Measurements from ENCODE around the gene XXYLT1.
A peak's percentile ranks its signal among the peaks of the same experiment; 100 is the strongest.
"Not testable (repeated sequence)": the region's sequence is repeated elsewhere in the genome, so short reads cannot be mapped to it uniquely, and the experiment has no call there.

XXYLT1 gene

DNA sequence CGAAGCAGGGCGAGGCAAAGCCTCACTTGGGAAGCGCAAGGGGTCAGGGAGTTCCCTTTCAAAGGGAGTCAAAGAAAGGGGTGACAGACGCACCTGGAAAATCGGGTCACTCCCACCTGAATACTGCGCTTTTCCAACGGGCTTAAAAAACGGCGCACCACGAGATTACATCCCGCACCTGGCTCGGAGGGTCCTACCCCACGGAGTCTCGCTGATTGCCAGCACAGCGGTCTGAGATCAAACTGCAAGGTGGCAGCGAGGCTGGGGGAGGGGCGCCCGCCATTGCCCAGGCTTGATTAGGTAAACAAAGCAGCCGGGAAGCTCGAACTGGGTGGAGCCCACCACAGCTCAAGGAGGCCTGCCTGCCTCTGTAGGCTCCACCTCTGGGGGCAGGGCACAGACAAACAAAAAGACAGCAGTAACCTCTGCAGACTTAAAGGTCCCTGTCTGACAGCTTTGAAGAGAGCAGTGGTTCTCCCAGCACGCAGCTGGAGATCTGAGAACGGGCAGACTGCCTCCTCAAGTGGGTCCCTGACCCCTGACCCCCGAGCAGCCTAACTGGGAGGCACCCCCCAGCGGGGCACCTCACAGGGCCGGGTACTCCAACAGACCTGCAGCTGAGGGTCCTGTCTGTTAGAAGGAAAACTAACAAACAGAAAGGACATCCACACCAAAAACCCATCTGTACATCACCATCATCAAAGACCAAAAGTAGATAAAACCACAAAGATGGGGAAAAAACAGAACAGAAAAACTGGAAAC, 182.9 kb downstream of the XXYLT1 start:
- DNase-seq, result not testable (repeated sequence)

DNA sequence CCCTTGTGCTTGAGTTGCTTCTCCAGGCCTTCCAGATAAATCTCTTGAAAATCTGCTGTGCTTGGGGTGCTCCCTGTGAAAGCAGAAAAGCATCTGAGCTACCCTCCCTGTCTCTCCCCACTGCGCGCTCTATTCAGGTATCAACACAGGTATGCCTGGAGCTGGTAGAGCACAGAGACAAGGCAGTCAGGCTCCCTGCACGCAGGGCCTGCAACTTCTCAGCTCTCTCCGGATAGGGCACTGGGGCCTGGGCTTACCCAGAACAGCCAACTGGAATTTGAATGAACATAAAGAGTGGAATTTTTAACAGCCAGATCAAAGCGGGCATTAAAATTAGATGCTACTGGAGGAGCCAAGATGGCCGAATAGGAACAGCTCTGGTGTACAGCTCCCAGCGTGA, 183.6 kb downstream of the XXYLT1 start:
- DNase-seq, result no peak

DNA sequence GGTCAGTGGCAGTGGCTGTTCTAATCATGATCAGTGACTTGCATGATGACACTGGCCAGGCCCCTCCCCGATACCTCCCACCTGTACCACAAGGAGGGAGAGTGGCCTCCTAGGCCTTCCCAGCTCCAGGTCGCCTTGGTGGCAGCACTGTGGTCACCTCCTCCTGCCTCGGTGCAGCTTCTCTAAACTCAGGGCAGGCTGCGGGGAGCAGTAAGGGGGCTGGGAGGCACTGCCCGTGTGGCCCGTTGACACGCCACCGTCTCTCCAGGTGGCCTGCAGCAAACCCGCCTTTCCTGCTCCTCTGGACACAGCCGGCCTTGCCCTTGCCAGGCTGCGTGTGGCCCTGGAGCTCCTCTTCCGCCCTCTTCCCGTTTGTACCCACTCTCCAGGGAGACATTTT, 184.1 kb downstream of the XXYLT1 start:
- DNase-seq, result no peak

DNA sequence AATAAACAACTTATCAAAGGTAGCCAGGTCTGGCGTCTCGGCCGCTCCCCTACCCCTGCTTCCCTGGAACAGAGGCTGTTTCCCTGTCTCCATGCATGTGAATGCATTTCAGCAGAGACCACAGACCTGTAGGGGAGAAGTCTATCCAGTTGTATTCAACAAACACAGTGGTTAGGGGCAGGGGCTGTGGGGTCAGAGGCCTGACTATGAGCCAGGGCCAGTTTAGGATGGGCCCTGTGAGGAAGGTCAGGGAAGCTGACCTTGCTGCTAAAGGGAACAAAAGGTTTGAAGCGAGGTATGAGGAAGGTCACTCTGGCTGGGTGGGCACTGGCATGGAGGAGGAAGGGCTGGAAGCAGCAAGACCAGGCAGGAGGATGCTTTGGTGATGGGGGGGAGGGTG, 184.6 kb downstream of the XXYLT1 start:
- no peak for DNase-seq

DNA sequence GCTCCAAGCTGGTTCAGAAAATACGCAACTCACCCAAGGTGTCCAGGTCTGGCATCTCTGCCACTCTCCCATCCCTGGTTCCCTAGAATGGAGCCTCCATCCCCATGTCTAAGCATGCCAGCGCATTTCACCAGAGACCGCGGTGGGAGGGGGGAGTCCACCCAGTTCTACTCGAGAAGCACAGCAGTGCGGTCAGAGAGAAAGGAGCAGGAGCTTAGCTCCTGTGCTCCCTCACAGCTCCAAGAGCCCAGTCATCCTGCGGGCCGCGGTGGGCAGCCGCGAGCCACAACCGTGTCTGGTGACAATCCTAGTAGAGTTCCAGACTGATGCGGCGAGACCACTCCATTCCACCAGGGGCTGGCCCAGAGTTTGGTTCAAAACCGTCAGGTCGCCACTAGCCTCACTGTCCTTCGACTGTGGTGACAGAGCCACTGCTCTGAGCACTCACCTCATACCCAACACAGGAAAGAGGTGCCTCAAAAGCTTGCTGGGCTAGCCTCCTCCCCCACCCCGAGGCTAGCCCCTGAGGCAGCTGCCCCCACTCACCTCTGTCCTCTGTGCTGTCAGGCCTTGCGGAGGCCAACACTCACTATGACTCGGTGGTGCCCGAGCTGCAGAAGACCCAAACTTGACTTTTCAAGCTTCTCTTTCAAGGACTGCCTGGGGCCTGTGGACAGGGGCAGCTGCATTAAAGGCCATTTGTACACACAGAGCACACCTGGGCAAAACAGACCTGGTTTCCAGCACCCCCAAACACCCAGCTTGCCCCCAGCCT, 185.4 kb downstream of the XXYLT1 start:
- no peak for DNase-seq

DNA sequence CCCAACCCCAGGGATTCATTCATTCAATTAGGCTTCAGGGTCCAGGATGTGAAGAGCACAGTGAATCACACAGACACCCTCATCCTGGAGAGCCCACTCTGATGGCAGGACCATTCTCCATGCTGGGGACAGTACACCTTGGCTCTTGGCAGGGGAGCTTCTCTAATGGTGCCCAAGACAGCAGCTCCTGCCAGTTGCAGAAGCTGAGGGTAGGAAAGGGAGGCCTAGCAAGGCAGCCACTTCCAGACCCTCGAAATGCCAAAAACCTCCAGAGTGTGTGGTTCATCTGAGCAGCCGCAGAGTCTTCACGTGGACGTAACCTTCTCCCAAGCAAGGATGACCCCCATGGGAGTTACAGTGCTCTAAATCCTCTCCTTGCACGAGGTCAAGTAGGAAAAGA, 186.2 kb downstream of the XXYLT1 start:
- no peak for DNase-seq

DNA sequence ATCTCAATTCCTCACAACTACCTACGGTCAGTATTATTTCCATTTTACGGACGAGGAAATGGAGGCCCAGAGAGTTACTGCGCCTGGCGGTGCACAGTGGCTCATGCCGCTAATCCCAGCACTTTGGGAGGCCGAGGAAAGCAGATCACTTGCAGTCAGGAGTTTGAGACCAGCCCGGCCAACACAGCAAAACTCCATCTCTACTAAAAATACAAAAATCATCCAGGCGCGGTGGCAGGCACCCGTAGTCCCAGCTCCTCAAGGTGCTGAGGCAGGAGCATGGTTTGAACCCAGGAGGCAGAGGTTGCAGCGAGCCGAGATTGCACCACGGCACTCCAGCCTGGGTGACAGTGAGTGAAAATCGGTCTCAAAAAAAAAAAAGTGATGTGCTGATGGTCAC, 187.3 kb downstream of the XXYLT1 start:
- no peak for DNase-seq

DNA sequence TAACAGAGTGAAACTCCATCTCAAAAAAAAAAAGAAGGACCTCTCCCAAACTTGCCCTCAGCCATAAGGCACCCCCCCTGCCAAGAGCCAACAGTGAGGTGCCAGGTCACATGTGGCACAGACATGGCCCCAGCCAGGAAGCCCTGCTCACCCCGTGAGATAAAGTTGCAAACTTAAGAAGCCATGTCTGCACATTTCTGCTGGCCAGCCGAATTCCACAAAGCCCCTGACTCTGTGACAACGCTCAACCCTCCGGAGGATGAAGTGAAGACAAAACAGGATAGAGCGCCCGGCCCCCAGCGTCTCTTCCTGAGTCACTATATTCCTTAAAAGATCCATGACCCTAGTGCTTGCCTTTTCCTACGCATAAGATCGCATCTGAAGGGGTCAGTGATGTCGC, 188.1 kb downstream of the XXYLT1 start:
- no peak for DNase-seq

DNA sequence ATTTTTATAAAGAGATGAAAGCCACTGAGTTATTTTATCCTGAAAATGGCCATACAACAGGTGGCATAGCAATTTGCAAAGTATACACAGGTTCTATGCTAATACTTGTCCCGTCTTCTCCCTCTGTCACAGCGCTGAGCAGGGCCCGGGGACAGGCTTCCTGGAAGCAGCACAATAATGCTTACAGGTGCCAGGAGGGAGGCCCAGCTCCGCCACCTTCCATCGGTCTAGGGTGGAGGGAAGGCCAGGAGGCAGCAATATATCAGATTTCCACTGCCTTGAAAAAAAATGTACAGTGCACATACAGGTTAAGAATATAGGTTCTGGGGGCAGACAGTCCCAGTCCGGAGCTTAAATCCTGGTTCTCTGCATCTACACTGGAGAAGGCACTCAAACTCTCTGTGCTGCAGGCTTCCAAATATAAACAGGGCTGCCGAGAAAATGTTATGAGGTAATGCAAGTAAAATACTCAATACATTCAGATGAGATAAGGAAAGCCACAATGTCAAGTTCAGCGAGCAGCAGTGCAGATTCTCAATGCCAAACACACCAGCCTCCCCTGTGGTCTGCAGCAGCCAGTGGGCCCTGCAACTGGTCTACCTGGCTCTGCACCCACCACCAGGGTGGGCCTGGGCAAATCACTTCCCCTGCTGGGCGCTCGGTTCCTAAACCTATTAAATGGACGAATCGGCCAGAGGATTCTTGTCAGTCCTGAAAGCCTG, 189.6 kb downstream of the XXYLT1 start:
- DNase-seq, result no peak

DNA sequence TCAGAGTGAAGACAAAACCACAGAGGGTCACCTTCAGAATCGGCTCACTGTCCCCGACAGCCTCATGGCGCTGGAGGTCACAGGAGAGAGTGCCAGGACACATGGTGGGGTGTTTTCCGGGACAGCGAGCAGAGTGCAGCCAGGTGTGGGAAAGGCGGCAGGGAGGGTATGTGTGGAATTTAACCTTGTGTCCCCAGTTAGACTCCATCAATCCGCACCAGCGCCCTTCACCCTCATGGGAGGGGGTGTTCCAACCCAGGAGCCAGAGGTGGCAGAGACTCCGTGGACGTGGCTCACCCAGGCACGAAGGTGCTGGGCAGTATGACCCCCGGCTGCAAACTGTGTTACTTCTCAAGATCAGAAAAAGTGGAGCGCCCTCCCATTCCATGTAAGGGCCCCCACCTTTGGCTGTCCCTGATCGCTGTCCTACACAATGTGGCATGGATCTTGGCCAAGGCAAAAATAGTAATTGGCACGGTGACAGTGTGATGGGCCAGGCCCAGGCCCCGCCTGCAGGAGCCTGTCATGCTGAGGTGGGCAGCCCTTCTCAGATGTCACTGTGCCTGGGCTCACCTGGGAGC, 190.3 kb downstream of the XXYLT1 start:
- no peak for DNase-seq

DNA sequence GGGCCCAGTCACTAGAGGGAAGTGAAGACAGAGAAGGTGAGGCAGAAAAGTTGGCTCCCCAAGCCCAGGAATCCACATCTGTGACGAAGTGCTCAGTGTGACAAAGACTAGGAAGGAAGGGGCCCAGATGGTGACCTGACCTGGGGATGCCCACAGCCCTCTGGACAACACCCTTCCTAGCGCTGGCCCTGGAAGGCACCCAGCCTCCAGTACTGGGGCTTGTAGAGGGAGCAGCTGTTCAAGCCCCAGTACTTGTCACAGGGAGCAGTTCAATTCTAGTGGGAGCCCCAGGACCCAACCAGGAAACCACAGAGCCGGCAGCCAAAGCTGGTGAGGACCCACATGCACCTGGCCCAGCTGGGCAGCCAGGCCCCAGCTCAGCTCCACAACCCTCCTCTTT, 190.8 kb downstream of the XXYLT1 start:
- DNase-seq, result no peak

DNA sequence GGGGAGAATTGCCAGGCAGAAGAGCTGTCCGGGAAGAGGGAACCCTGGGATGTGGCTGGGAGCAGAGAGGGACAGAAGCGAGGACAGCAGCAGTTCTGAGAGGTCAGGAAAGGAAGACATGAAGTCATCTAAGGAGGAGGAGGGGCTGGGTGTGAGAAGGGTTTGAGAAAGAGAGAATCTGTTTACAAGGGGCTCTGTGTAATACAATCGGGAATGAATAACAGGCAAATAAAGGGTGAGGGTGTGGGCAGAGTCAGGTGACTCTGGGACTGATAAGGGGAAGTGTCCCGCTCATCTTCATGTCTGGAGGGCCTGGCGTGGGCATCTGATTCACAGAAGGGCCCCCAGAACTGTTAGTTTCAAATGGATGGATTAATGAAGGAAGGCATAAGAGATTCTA, 191.3 kb downstream of the XXYLT1 start:
- DNase-seq, result no peak

DNA sequence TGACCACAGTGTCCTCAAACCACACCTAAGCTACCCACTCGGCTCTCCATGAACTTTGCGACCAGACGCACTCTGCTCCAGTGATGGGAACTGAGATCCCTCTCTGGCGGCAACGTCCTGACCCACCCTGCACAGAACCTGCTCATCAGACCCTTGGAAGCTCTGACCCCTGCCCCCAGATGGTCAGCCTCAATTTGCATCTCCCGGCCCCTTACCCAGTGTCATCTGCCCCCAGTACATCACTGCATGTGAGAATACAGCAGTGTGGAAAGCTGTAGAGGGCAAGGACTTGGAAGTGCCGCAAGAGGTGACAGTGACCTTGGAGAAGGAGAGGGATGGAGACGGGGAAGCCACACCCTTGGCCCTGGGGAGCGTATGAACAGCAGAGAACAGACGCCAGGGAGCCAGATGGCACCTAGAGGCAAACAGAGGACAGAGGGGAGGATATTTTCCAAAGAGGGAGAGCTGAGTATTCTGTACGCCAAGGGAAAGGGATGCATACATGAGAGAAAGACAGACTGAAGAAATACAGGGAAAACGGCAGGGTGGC, 192.0 kb downstream of the XXYLT1 start:
- DNase-seq, result no peak

DNA sequence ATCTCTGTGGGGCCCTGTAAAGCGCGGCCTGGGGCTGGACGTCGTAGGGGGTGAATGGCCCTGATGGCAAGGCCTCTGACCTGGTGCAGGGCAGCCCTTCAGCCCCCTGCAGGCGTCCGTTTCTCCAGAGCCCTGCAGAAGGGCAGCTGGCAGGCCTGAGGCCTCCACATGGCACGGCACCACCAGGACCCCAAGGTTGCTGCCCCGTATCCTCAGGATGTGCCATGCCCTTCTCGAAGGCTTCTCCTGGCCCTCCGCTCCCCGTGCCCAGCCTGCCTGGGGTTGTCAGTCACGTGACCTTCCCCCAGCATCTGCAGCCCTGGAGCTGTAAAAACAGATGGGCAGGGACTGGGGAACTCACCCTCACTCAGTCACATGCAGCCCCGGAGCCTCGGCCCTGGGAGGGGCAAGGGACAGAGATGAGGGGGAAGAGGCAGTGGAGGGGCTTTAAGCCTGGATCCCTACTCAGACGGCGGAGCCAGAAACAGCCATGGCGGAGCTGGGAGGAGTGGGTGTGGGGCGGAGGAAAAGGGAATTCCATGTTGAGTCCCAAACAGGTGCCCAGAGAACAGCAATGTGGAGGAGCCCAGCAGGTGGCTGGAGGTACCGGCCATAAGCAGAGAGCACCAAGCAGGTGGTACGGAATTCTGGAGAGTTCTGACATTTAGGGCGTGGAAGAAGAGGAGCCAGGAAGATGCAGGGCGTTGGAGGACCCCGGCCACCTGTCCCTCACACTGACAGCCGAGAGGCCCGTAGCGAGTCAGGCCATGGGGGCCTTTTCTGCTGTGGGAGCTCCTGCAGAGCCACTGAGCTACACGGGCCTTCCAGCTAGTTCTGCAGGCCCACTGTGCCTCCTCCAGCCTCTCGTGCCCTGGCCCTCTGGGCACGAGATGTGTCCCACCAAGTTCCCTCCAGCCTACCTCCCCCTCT, 193.1 kb downstream of the XXYLT1 start:
- DNase-seq, result no peak

DNA sequence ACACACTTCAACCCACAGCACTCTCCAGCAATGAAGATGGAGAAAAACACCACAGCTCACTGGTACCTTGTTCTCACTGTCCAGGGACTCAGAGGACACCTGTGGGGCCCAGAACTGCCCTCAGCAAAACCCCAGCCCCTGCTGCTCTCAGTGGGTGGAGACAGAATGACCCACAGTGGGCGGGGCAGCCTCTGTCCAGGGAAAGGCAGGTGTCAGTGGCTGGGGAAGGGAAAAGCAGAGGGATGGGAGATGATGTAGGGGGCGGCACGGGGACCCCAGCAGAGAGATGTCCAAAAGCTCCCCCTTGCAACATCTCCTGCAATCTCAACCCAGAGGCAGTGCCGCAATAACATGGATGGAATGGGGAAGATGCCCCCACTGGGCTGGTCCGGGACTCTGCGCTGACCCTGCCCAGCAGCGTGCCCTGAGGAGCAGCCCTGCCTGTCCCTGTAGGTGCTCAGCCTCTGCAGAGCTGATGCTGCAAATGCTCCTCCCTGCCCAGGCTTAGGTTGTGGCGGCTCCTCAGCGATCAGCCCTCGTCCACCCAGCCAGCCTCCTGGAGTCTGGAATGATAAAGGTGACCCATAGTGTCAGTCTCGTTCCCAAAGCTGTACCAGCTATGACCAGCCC, 193.9 kb downstream of the XXYLT1 start:
- no peak for DNase-seq

DNA sequence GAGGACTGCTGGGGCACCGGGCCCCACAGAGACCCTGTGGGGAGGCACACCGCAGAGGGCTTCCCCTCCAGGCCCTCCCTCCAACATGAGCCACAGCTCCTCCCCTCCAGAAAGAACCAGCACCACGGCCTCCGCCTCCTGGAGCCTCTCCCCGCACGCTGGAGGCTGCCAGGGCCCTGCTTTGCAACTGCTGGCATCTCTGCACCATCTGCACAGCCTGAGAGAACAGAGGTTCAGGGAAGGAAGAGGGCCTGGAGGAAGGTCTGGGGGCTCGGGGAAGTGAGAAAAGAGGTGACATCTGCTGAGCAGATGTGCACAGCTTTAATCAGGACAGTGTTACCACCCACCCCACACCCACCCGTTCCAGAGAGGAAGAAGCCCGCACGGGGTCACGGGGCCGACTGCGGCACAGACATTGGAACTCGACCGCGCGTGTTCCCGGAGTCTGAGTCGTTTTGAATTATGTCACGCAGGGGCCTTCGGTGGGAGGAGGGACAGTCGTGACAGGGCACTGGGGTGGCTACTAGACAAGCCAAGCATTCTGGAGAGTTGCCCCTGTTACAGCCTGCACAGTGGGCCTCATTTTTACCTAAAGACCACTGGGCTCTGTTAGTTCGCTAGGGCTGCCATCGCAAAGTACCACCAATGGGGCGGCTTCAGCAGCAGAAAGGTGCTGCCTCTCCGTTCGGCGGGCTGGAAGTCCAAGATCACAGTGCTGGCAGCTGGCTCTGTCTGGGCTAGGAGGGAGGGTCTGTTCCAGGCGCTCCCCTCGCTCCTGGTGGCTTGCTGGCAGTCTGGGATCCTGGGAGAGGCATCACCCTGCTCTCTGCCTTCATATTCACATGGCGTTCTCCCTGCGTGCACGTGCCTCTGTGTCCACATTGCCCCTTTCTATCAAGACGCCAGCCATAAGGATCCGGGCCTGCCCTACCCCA, 194.8 kb downstream of the XXYLT1 start:
- no peak for DNase-seq

DNA sequence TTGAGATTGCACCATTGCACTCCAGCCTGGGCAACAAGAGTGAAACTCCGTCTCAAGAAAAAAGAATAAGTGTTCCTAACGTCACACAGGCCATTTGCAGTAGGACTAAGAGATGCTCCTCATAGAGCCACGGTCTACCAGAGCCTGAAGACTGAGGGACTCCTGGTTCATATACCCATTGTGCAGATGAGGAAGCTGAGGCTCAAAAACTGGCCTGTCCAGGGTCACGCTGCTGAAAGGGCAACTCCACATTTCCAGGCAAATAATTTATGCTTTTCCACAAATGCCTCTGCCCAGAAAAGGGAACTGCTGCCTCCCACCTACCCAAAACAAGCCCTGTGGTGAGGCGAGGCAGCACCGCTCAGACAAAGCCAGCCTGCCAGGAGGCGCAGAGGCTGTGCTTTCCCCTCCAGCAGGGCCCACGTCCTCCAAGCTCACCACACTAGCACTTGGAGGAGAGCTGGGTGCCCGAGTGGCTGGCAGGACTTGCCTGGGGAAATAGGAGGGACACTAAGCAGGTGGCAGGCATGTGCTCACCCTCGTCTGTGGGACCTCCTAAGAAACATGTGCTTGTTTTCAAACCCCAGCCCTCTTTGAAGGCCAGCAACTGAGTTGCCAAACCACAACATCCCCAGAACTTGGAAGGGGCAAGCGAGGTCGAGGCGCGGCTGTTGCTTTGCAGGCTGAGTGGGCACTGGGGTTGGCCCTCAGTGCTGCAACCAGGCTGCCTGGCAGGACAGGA, 195.6 kb downstream of the XXYLT1 start:
- peak; percentile 24 for DNase-seq

DNA sequence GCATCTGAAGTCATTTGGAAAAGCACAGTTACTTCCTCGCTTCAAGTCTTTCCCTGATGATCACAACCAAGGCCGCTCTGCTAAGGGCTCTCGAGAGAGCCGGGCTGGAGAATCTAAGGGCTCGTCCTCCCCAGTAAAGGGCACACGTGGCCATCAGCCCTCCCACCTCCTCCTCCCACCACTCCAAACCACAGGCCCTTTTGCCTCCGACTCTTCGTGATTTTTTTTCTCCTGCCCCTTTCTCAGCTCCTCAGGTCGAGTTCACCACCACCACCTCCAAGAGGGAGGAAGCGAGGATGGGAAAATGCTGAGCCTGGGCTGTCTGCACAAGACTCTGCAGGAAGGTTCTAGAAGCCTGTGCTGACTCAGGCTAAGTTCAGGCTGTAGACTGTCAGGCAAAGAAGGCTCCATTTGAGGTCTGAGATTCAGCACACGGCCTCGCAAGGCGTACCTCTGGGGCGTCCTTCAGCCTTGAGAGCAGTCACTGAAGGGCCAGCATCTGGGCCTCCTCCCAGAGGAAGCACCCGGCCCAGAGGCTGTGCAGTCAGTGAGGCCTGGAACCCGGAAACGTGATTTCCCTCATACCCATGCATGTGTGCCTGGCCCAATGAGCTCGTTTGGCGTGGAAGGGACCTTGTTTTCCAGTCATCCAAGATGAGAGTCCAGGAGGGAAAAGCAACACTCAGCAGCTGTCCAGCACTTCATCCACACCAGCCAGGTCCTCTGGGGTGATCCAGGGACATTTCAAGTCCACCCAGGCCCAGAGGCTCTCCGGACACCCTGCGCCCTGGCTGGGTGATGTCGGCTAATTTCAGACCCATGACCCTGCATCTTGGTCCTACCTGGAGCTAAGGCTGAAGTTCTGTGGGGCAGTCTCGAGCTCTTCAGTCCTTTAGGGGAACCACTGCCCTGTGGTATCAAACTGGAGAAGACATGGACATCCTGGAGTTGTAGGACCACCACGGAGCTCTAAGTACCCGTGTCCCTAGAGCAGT, 196.8 kb downstream of the XXYLT1 start:
- no peak for DNase-seq

Measured in EL (cell line).